ENCODE data around the gene ELMO1. TPM values are rescaled to one million over a fixed set of nuclear protein-coding genes. Genes with fewer than 3 reads are reported as not detected.

ELMO1 gene
- total and polyA plus RNA-seq, 8 donors: 18.2 to 55.3 (median 45.6) TPM

DNA sequence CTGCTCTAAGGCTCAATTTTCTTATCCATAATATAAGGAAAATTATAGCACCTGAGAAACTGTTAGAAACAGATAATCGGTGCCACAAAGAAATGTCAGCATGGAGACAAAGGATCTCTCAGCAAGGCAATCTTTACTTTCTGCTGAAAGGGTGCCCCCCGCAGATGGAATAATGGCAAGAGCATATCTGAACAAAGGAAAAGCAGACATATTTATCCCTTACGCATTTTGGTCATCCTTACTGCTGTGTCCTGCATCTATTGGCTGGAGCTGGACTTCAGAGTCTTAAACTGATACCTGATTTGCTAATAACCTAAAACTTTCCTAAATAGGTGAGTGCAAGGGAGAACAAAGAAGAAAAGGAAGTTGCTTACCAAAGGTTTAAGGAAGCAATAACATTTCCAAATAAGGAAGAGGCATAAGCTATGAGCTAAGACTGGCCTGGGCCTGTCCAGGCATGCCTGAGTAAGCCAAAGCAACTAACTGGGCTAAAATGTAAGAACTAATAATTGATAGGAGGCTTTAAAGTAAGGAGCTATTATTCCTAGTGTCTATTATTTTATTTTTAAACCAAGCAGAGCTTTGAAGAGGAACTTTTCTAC is 39.6 kb upstream of the ELMO1 start:
- intact Hi-C loops (cut with DNase I): no loop called here
- DNase-seq: no peak

DNA sequence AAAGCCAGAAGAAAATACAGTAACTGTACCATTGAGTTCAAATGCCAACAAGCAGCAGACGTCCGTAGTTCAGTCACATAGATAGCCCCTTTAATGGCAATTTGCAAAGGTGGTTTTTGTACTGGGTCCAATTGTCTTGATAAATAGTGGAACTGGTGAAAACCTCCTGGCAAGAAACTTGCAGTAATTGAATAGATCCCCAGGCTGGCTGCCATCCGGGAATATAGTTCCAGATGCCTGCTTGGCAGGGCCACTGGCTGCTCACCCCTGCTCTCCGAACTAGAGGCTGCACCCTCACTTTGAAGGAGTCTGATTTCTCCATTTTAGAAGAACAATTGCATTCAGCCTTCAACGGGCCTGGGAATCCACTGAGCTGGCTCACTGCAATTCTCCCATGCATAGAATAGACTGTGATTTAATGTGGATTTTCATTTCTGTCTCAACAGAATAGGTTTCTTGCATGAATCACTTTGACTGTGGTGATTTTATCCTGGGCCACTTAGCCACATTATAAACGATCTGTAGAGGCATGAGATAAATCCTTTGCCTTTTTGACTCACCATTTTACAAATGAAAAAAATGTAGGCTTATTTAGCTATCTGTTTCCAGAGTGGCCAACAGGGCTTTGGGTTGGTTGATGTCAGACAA is 35.9 kb upstream of the ELMO1 start:
- TF ChIP-seq, protein P1, sequence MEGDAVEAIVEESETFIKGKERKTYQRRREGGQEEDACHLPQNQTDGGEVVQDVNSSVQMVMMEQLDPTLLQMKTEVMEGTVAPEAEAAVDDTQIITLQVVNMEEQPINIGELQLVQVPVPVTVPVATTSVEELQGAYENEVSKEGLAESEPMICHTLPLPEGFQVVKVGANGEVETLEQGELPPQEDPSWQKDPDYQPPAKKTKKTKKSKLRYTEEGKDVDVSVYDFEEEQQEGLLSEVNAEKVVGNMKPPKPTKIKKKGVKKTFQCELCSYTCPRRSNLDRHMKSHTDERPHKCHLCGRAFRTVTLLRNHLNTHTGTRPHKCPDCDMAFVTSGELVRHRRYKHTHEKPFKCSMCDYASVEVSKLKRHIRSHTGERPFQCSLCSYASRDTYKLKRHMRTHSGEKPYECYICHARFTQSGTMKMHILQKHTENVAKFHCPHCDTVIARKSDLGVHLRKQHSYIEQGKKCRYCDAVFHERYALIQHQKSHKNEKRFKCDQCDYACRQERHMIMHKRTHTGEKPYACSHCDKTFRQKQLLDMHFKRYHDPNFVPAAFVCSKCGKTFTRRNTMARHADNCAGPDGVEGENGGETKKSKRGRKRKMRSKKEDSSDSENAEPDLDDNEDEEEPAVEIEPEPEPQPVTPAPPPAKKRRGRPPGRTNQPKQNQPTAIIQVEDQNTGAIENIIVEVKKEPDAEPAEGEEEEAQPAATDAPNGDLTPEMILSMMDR (IDR thresholded peaks at IDR 0.05): no peak
- no peak for ATAC-seq
- Histone ChIP-seq H3K27me3 (no peaks in the 10 kb centered on the region), H3K9me3 (peaks cover 0 to 14% of the 10 kb centered on the region in 2 donors), H3K36me3 (no peaks in the 10 kb centered on the region), H3K4me3 (no peak overlapping the region), H3K27ac (no peak overlapping the region), H3K4me1 (peaks cover 0 to 14% of the 10 kb centered on the region in 2 donors)
- DNase-seq: no peak
- intact Hi-C loops (cut with DNase I): no loop called here

More for the DNA sequence above, 39.6 kb upstream of the ELMO1 start:
- H3K4me1 ChIP-seq: no peaks in the 10 kb centered on the region
- H3K9me3 ChIP-seq: peaks cover 0 to 19% of the 10 kb centered on the region in 2 donors
- no peaks in the 10 kb centered on the region for H3K36me3 ChIP-seq
- no peaks in the 10 kb centered on the region for H3K27me3 ChIP-seq
- no peak for ATAC-seq
- TF ChIP-seq, protein P1 (IDR thresholded peaks at IDR 0.05): no peak
- no peak overlapping the region for H3K27ac ChIP-seq
- H3K4me3 ChIP-seq: no peak overlapping the region

DNA sequence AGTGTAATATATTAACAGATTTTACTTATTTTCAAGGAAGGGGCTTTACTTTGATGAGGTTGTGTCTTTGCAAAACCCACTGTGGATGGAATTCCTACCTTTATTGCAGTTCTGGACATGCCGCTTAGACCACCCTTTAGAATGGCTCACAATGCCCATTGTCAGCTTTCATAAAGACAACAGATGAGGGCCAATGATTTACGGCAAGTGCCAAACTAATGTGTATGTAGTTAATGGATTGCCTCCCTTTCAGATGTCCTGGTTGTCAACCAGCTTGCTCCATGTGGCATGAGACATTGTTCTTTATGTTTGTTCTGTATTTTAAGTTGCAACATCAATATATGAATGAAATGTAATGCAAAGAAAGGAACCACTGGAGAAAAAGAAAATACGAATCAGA is 35.0 kb upstream of the ELMO1 start:
- intact Hi-C loops (cut with DNase I): no loop called here
- no peaks in the 10 kb centered on the region for H3K27me3 ChIP-seq
- no peak for ATAC-seq
- H3K36me3 ChIP-seq: no peaks in the 10 kb centered on the region
- TF ChIP-seq, protein P1 (IDR thresholded peaks at IDR 0.05): no peak
- H3K27ac ChIP-seq: no peak overlapping the region
- H3K9me3 ChIP-seq: peaks cover 0 to 11% of the 10 kb centered on the region in 2 donors
- DNase-seq: no peak
- H3K4me1 ChIP-seq: peaks cover 0 to 14% of the 10 kb centered on the region in 2 donors
- no peak overlapping the region for H3K4me3 ChIP-seq

DNA sequence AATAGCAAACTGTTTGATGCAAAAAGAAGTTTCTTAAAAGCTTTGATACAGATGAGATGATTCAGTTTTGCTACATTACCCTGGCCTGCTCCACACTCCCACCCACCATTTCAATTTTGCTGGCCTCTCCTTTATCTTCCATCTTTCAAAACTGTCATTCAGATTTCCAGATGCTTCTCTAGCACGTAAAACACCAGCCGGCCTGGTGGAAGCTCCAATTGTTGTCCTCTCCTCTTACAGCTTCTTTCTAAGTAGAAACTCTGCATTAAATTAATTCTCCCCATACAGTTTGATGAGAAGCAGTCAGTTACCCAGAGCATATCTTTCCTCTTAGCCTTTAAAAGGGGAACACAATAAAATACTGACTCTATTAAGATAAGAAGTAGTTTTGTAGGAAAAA is 34.3 kb upstream of the ELMO1 start:
- no peak for ATAC-seq

DNA sequence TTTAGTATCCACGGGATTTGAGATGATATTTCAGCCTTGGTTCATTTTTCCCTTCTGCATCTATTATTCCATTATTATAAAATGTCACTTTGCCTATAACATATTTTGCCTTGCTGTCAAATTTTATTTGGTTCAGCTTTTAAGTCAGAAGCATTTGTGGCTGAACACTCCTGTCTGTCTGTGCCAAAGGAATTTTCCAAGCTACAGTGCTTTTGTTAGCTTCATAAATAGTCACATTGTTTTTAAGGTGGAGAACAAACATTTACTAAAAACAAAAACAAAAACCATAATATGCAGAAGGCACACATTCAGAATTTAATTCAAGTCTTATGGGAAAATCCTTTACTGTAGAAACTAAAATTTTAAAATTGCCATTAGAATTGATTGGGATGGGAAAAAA is 33.8 kb upstream of the ELMO1 start:
- no peak overlapping the region for H3K27ac ChIP-seq
- DNase-seq (no peak), ATAC-seq (no peak)
- H3K27me3 ChIP-seq: no peaks in the 10 kb centered on the region
- intact Hi-C loops (cut with DNase I): no loop called here
- peaks cover 0 to 3% of the 10 kb centered on the region in 2 donors for H3K9me3 ChIP-seq
- H3K36me3 ChIP-seq: no peaks in the 10 kb centered on the region
- peaks cover 0 to 14% of the 10 kb centered on the region in 2 donors for H3K4me1 ChIP-seq
- TF ChIP-seq, protein P1 (IDR thresholded peaks at IDR 0.05): no peak
- H3K4me3 ChIP-seq: no peak overlapping the region

More for the DNA sequence above, 34.3 kb upstream of the ELMO1 start:
- no peaks in the 10 kb centered on the region for H3K36me3 ChIP-seq
- intact Hi-C loops (cut with DNase I): no loop called here
- peaks cover 0 to 14% of the 10 kb centered on the region in 2 donors for H3K4me1 ChIP-seq
- no peaks in the 10 kb centered on the region for H3K27me3 ChIP-seq
- TF ChIP-seq, protein P1 (IDR thresholded peaks at IDR 0.05): no peak
- H3K9me3 ChIP-seq: peaks cover 0 to 5% of the 10 kb centered on the region in 2 donors
- DNase-seq: no peak
- no peak overlapping the region for H3K4me3 ChIP-seq
- H3K27ac ChIP-seq: no peak overlapping the region

Measured in left lung (tissue), 10 donors.